GM21786 (cell line): Measurements from ENCODE around the gene MARK2.

Experiments used
- ATAC-seq: cut with Tn5 transposase; IDR thresholded peaks from one replicate; pipeline ENCODE4 v1.9.1; 2021; ENCODE audit not compliant: unreplicated experiment

MARK2 gene

DNA sequence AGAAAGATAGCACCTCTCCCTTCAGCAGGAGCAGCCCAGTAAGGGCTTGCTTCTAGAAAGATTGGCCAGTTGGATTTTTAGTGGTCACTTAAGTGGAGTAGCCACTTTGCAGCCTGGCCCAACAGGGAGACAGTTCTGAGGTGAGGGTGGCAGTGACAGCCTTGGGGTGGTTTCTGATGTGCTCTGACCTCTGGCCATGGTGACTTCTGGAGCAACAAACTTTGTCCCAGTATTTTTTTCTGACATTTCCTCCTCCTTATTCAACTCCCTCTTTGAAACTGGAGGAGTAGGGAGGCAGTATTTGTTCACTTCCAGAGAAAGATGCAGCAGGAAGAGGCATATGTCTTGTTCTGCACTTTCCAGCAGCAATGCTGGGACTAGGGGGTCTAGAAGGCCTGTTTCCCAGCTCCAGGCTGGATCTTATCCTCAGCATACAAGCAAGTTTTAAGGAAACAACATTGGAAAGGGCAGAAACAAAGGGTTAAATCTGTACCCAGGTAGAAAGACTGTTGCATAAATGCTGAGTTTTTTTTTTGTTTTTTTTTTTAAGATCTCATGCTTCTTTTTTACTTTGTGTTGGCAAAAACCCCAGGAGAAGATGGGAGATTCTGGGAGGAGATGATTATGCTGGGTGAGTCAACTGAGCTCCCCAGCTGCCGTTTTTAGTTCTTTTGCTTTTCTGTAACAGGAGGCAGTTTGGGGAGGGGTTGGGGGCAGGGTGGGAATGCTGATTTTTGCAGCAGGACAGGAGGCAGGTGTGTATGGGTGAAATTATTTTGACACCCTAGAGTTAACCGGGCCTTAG, 40.9 kb downstream of the MARK2 start:
- no peak for ATAC-seq

DNA sequence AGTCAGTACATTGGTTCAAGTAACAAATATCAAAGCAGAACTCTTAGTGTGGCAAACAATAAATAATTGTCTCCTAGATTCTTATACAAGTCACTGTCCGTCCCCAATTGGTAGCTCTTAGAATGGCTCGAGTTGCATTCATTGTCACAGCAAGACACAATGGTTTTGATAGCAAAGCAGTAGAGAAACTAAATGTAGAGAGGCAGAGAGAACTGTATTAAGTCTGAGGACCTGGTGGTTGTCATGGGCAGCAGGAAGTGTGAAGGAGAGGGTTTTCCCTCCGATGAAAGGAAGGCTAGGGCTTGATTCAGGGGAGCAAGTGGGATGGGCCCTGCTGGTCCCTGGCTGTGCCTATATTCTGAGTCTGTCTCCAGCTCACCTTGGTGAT, 41.5 kb downstream of the MARK2 start:
- ATAC-seq = no peak

DNA sequence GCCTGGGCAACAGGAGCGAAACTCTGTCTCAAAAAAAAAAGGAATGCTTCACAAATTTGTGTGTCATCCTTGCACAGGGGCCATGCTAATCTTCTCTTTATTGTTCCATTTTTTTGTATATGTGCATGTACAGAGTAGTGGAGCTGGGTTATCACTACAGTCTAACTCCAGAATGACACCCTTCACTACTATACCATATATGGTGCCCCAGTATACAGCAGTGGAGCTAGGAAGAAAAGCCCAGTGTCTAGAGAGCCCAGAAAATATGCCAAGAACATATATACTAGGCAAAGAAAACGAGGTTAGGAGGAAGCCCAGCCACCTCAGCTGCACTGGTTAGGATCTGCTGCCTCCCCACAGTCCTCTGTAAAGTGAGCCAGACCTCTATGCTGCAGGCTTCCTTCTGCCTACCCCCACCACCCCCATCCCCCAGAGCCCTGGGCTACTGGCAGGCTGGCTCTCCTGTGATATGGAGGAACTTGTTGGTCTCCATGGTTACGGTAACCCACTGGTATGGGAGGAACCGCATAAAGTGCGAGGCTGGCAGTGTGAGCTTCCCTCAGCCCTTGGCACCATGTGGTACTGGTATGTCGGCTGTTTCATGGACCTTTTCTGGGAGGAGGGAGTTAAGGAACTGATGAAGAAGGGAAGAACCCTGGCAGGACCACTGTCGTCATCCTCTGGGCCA, 43.8 kb downstream of the MARK2 start:
- ATAC-seq = no peak

- no peak for ATAC-seq
Observed at GRCh38 chr11:63883791-63884190, 44.9 kb downstream of the MARK2 start.

GRCh38 chr11:63884196-63884932, 45.5 kb downstream of the MARK2 start:
- no peak for ATAC-seq

- ATAC-seq = no peak
Observed at GRCh38 chr11:63887386-63887999, 48.6 kb downstream of the MARK2 start.

- ATAC-seq = peak; percentile 76
Observed at GRCh38 chr11:63888170-63889086, 49.5 kb downstream of the MARK2 start.

DNA sequence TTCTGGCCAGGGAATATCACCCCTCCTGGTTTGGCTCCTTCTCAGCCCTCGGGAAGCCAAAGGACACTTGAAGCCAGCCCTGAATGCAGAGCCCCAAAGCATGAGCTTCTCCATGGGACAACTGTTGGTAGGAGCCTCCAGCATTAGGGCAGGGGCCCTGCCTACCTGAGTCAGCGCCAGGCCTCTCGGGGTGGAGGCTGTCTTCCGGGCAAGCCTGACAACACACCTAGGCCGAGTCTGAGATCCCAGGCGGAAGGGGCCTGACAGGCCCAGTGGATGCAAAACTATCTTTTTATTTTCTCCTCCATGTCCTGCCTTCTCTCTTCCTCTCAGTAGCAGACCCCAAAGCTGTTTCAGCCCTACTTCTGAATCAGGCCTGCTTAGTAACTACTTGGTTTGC, 50.4 kb downstream of the MARK2 start:
- no peak for ATAC-seq

GRCh38 chr11:63890368-63890767, 51.5 kb downstream of the MARK2 start:
- no peak for ATAC-seq

DNA sequence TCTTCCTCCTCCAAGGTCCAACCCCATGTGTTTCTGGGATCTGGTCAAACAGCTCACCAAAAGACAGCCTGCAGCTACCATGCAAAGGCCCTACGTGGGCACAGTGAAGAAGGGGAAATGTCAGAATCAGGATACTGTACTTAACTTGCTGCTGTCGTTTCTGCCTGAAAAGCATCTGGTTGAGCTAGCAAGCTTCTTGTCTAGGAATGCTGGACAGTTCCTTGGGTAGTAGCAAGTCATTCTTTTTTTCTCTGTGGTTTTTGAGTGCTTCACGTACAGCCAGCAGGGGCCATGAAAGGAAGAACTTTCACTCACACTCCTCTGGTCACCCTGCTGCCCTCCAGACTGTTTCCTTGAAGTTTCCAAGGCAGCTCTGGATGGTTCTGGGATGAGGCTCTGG, 53.3 kb downstream of the MARK2 start:
- no peak for ATAC-seq

DNA sequence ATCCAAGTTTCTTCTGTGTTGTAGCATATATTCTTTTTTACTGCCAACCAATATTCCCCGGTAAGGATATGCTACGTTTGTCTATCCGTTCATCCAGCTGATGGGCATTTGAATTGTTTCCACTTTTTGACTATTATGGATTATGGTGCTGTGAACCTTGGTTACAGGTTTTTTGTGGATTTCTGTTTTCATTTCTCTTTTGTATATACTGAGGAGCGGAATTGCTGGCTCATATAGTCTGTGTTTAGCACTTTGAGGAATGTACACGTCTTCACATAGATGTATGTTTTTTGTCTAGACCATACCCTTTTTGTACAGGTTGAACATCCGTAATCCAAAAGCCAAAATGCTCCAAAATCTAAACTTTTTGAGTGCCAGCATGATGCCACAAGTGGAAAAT, 54.4 kb downstream of the MARK2 start:
- ATAC-seq = no peak

- ATAC-seq = no peak
Observed at GRCh38 chr11:63896071-63896470, 57.2 kb downstream of the MARK2 start.

GRCh38 chr11:63897459-63898146, 58.7 kb downstream of the MARK2 start:
- no peak for ATAC-seq

GRCh38 chr11:63901660-63902059, 62.8 kb downstream of the MARK2 start:
- no peak for ATAC-seq

DNA sequence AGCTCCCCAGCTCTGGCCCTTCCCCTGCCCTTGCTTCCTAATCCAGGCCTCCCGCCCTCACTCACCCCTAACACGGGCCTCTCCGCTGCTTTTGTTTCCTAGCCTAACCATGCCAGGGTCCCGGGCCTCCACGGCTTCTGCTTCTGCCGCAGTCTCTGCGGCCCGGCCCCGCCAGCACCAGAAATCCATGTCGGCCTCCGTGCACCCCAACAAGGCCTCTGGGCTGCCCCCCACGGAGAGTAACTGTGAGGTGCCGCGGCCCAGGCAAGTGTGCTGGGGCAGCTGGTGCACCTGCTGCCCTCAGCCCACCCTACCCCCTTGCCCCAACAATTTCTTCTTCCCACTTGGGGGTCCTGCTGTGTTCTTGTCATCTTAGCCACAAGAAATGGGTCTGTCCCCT, 65.0 kb downstream of the MARK2 start:
- no peak for ATAC-seq

DNA sequence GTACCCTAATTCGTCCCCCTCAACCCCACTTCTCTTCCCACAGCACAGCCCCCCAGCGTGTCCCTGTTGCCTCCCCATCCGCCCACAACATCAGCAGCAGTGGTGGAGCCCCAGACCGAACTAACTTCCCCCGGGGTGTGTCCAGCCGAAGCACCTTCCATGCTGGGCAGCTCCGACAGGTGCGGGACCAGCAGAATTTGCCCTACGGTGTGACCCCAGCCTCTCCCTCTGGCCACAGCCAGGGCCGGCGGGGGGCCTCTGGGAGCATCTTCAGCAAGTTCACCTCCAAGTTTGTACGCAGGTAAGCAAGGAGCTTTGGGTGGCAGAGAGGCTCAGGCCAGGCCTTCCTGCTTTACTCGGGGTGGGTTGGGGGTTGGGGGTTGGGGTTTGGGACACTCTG, 65.8 kb downstream of the MARK2 start:
- ATAC-seq = no peak

- ATAC-seq = no peak
Observed at GRCh38 chr11:63905179-63905578, 66.3 kb downstream of the MARK2 start.

DNA sequence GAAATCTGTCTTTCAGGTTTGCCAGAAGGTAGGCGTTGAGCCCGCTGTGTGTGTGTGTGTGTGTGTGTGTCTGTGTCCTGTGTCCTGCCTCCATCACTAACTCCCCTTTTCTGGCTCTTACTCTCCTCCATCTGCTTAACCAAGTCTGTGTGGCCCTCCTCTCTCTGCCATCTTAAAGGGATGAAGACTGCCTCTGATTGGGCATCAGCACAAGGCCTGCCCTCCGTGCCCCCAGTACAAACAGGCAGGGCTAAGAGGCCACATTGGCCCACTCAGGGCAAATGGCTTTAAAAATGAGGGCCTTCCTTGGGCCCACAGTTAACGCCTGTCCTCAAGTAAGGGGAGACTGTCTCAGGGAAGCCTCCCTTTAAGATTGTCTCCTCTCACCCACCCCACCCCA, 67.2 kb downstream of the MARK2 start:
- ATAC-seq = no peak

GRCh38 chr11:63906585-63906984, 67.7 kb downstream of the MARK2 start:
- ATAC-seq = no peak

- ATAC-seq = no peak
Observed at GRCh38 chr11:63907063-63907462, 68.2 kb downstream of the MARK2 start.
